WTC11 (cell line): Measurements from ENCODE around the gene DPP7. TPM values are rescaled to one million over a fixed set of nuclear protein-coding genes. Genes with fewer than 3 reads are reported as not detected.

Experiments
- ATAC-seq: fragments of 200-7000 bp; cut with Tn5 transposase; 2 replicates; pipeline ENCODE4 v1.10.0; 2021; ENCODE audit warnings: mild to moderate bottlenecking, moderate library complexity
- CTCF ChIA-PET: fragments of 300-600 bp; sonication (Branson Sonifier 250); formaldehyde crosslinking; loops from one replicate; lab custom pipeline; 2021; ENCODE audit warnings: antibody characterized with exemption; lab: Charles Lee
- POLR2A ChIA-PET: fragments of 350-600 bp; sonication (Branson Sonifier 250); formaldehyde crosslinking; loops from one replicate; lab custom pipeline; 2021; ENCODE audit warnings: antibody characterized with exemption; lab: Charles Lee
- DNase-seq: peaks from one replicate; pipeline ENCODE4 v3.0.0; 2021; ENCODE audit warnings: low spot score
- H3K27ac Mint-ChIP-seq: 2 replicates; pipeline ENCODE4 v1.8.0; 2021; ENCODE audit warnings: mixed read lengths
- H3K27me3 Mint-ChIP-seq: 2 replicates; pipeline ENCODE4 v1.8.0; 2021; ENCODE audit warnings: low read depth, mild to moderate bottlenecking, moderate library complexity, mixed read lengths
- H3K36me3 Mint-ChIP-seq: 2 replicates; pipeline ENCODE4 v1.8.0; 2021; ENCODE audit warnings: mixed read lengths
- H3K4me1 Mint-ChIP-seq: 2 replicates; pipeline ENCODE4 v1.8.0; 2022; ENCODE audit warnings: mixed read lengths
- H3K4me3 Mint-ChIP-seq: 2 replicates; pipeline ENCODE4 v1.8.0; 2021; ENCODE audit warnings: mild to moderate bottlenecking, moderate library complexity, mixed read lengths
- H3K9me3 Mint-ChIP-seq: 2 replicates; pipeline ENCODE4 v1.8.0; 2021; ENCODE audit warnings: mixed read lengths
- ATF1 ChIP-seq: sonication (generic); formaldehyde crosslinking; IDR thresholded peaks from 2 replicates; pipeline ENCODE4 v1.8.1; 2023; ENCODE audit warnings: mild to moderate bottlenecking, moderate library complexity, missing genetic modification reagents
- CREB1 ChIP-seq: sonication (generic); formaldehyde crosslinking; IDR thresholded peaks from 2 replicates; pipeline ENCODE4 v1.8.0; 2023; ENCODE audit warnings: mild to moderate bottlenecking, missing genetic modification reagents
- IRF2 ChIP-seq: sonication (generic); formaldehyde crosslinking; IDR thresholded peaks from 2 replicates; pipeline ENCODE4 v1.8.0; 2022; ENCODE audit warnings: low read depth, missing genetic modification reagents, borderline replicate concordance
- JUN ChIP-seq: sonication (generic); formaldehyde crosslinking; IDR thresholded peaks from 2 replicates; pipeline ENCODE4 v1.8.0; 2023; ENCODE audit warnings: mild to moderate bottlenecking, missing genetic modification reagents
- MYBL2 ChIP-seq: sonication (generic); formaldehyde crosslinking; IDR thresholded peaks from 2 replicates; pipeline ENCODE4 v1.8.1; 2023; ENCODE audit warnings: mild to moderate bottlenecking, moderate library complexity, missing genetic modification reagents
- NFATC4 ChIP-seq: fragments of 250-450 bp; sonication (Bioruptor Pico); IDR thresholded peaks from 2 replicates; pipeline ENCODE4 v1.9.0; 2021; ENCODE audit warnings: mild to moderate bottlenecking
- NFYB ChIP-seq: sonication (generic); formaldehyde crosslinking; conservative IDR thresholded peaks from 2 replicates; pipeline ENCODE4 v1.8.0; 2022; ENCODE audit warnings: low read depth, missing genetic modification reagents
- NR3C1 ChIP-seq: sonication (generic); formaldehyde crosslinking; conservative IDR thresholded peaks from 2 replicates; pipeline ENCODE4 v1.8.1; 2023; ENCODE audit warnings: low read depth, mild to moderate bottlenecking, missing genetic modification reagents
- TEAD4 ChIP-seq: sonication (generic); formaldehyde crosslinking; IDR thresholded peaks from 2 replicates; pipeline ENCODE4 v1.8.0; 2022; ENCODE audit warnings: mild to moderate bottlenecking, missing genetic modification reagents
- ZBTB21 ChIP-seq: sonication (generic); formaldehyde crosslinking; IDR thresholded peaks from 2 replicates; pipeline ENCODE4 v1.8.1; 2023; ENCODE audit warnings: mild to moderate bottlenecking, missing genetic modification reagents, borderline replicate concordance
- ZNF138 ChIP-seq: sonication (generic); formaldehyde crosslinking; conservative IDR thresholded peaks from 2 replicates; pipeline ENCODE4 v1.8.1; 2022; ENCODE audit warnings: mild to moderate bottlenecking, moderate library complexity, missing genetic modification reagents
- ZNF232 ChIP-seq: sonication (generic); formaldehyde crosslinking; IDR thresholded peaks from 2 replicates; pipeline ENCODE4 v1.8.0; 2022; ENCODE audit warnings: mild to moderate bottlenecking, missing genetic modification reagents
- total RNA-seq: library from RNA; stranded (reverse); gene quantifications from 3 replicates; pipeline ENCODE4 v1.2.3, GENCODE V29; 2021
- TF ChIP-seq, protein P1 (sequence below): sonication (generic); formaldehyde crosslinking; IDR thresholded peaks from 2 replicates; pipeline ENCODE4 v1.8.0; 2023; ENCODE audit warnings: missing genetic modification reagents
- TF ChIP-seq, protein P2 (sequence below): sonication (generic); formaldehyde crosslinking; IDR thresholded peaks from 2 replicates; pipeline ENCODE4 v1.8.1; 2022; ENCODE audit warnings: low read depth, missing genetic modification reagents, borderline replicate concordance
- TF ChIP-seq, protein P3 (sequence below): fragments of 200-600 bp; IDR thresholded peaks from 2 replicates; pipeline ENCODE4 v1.8.0; 2022; ENCODE audit warnings: antibody characterized with exemption
- TF ChIP-seq, protein P4 (sequence below): fragments of 250-450 bp; sonication (Bioruptor Pico); IDR thresholded peaks from 2 replicates; pipeline ENCODE4 v1.9.0; 2021; ENCODE audit warnings: moderate library complexity, mild to moderate bottlenecking, inconsistent platforms, borderline replicate concordance
- TF ChIP-seq, protein P5 (sequence below): sonication (generic); formaldehyde crosslinking; conservative IDR thresholded peaks from 2 replicates; pipeline ENCODE4 v1.8.1; 2022; ENCODE audit warnings: mild to moderate bottlenecking, missing genetic modification reagents
- TF ChIP-seq, protein P6 (sequence below): fragments of 250-450 bp; sonication (Bioruptor Pico); IDR thresholded peaks from 2 replicates; pipeline ENCODE4 v2.1.2; 2022; ENCODE audit warnings: mild to moderate bottlenecking, moderate library complexity
- TF ChIP-seq, protein P7 (sequence below): sonication (generic); formaldehyde crosslinking; IDR thresholded peaks from 2 replicates; pipeline ENCODE4 v1.8.0; 2022; ENCODE audit warnings: missing genetic modification reagents
- TF ChIP-seq, protein P8 (sequence below): sonication (generic); formaldehyde crosslinking; IDR thresholded peaks from 2 replicates; pipeline ENCODE4 v1.8.0; 2022; ENCODE audit warnings: mild to moderate bottlenecking, missing genetic modification reagents

The DPP7 gene
- total RNA-seq, 1 experiment from 2014 or later = 38.9 TPM

DNA sequence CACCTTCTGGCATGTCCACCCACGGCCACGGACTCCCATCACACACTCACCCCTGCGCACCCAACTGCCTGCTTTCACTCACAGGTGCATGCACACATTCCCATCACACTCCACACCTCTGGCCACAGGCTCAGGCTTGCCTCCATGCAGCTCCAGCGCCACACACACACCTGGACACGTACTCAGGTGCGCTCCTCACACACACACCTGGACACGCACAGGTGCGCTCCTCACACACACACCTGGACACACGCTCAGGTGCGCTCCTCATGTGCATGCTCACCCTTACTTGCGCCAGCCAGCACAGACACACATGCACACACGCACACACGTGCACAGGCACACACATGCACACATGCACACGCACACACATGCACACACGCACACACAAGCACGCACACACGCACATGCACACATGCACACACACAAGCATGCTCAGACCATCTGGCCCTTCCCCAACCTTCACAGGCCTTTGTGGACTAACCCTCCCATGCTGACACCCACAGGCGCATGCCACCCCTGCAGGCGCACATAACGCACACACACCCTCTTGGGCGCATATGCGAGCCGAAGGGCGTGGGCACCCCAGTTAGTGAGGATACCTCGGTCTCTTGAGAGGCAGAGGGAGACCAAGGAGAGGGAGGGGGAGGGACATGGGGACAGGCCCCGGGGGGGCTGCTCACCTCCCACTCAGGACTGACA lies 32.7 kb upstream of the DPP7 start:
- H3K4me3 Mint-ChIP-seq = no peak overlapping the region
- DNase-seq (no peak), ATAC-seq (no peak)
- POLR2A ChIA-PET = no interaction called here
- TF ChIP-seq ZNF138 (CRISPR knock-in tag) = no peak
- no peak for TF ChIP-seq TEAD4
- TF ChIP-seq, protein P1, sequence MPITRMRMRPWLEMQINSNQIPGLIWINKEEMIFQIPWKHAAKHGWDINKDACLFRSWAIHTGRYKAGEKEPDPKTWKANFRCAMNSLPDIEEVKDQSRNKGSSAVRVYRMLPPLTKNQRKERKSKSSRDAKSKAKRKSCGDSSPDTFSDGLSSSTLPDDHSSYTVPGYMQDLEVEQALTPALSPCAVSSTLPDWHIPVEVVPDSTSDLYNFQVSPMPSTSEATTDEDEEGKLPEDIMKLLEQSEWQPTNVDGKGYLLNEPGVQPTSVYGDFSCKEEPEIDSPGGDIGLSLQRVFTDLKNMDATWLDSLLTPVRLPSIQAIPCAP (CRISPR knock-in tag) = no peak
- TF ChIP-seq, protein P2, sequence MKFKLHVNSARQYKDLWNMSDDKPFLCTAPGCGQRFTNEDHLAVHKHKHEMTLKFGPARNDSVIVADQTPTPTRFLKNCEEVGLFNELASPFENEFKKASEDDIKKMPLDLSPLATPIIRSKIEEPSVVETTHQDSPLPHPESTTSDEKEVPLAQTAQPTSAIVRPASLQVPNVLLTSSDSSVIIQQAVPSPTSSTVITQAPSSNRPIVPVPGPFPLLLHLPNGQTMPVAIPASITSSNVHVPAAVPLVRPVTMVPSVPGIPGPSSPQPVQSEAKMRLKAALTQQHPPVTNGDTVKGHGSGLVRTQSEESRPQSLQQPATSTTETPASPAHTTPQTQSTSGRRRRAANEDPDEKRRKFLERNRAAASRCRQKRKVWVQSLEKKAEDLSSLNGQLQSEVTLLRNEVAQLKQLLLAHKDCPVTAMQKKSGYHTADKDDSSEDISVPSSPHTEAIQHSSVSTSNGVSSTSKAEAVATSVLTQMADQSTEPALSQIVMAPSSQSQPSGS (CRISPR knock-in tag) = no peak
- TF ChIP-seq NFYB (CRISPR knock-in tag) = no peak
- TF ChIP-seq, protein P3, sequence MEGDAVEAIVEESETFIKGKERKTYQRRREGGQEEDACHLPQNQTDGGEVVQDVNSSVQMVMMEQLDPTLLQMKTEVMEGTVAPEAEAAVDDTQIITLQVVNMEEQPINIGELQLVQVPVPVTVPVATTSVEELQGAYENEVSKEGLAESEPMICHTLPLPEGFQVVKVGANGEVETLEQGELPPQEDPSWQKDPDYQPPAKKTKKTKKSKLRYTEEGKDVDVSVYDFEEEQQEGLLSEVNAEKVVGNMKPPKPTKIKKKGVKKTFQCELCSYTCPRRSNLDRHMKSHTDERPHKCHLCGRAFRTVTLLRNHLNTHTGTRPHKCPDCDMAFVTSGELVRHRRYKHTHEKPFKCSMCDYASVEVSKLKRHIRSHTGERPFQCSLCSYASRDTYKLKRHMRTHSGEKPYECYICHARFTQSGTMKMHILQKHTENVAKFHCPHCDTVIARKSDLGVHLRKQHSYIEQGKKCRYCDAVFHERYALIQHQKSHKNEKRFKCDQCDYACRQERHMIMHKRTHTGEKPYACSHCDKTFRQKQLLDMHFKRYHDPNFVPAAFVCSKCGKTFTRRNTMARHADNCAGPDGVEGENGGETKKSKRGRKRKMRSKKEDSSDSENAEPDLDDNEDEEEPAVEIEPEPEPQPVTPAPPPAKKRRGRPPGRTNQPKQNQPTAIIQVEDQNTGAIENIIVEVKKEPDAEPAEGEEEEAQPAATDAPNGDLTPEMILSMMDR = no peak
- TF ChIP-seq, protein P4, sequence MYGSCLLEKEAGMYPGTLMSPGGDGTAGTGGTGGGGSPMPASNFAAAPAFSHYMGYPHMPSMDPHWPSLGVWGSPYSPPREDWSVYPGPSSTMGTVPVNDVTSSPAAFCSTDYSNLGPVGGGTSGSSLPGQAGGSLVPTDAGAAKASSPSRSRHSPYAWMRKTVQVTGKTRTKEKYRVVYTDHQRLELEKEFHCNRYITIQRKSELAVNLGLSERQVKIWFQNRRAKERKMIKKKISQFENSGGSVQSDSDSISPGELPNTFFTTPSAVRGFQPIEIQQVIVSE (CRISPR knock-in tag) = no peak
- no peak for TF ChIP-seq NR3C1 (CRISPR knock-in tag)
- no peak for TF ChIP-seq ATF1 (CRISPR knock-in tag)
- no peak for TF ChIP-seq IRF2 (CRISPR knock-in tag)
- TF ChIP-seq, protein P5, sequence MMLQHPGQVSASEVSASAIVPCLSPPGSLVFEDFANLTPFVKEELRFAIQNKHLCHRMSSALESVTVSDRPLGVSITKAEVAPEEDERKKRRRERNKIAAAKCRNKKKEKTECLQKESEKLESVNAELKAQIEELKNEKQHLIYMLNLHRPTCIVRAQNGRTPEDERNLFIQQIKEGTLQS (CRISPR knock-in tag) = no peak
- TF ChIP-seq NFATC4 (CRISPR knock-in tag) = no peak
- TF ChIP-seq, protein P6, sequence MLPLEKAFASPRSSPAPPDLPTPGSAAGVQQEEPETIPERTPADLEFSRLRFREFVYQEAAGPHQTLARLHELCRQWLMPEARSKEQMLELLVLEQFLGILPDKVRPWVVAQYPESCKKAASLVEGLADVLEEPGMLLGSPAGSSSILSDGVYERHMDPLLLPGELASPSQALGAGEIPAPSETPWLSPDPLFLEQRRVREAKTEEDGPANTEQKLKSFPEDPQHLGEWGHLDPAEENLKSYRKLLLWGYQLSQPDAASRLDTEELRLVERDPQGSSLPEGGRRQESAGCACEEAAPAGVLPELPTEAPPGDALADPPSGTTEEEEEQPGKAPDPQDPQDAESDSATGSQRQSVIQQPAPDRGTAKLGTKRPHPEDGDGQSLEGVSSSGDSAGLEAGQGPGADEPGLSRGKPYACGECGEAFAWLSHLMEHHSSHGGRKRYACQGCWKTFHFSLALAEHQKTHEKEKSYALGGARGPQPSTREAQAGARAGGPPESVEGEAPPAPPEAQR (CRISPR knock-in tag) = no peak
- H3K36me3 Mint-ChIP-seq = no peaks in the 10 kb centered on the region
- CTCF ChIA-PET = interaction anchor here (0.9 to 1.8 kb wide), 3 partner anchors 20 to 79 kb away, joined by 3 to 8 read pairs (median 6); no protein-coding TSS in a partner anchor
- no peak overlapping the region for H3K27ac Mint-ChIP-seq
- H3K9me3 Mint-ChIP-seq = no peaks in the 10 kb centered on the region
- no peaks in the 10 kb centered on the region; the same call in 1 of the 2 replicates for H3K4me1 Mint-ChIP-seq
- peaks cover 15% of the 10 kb centered on the region for H3K27me3 Mint-ChIP-seq

DNA sequence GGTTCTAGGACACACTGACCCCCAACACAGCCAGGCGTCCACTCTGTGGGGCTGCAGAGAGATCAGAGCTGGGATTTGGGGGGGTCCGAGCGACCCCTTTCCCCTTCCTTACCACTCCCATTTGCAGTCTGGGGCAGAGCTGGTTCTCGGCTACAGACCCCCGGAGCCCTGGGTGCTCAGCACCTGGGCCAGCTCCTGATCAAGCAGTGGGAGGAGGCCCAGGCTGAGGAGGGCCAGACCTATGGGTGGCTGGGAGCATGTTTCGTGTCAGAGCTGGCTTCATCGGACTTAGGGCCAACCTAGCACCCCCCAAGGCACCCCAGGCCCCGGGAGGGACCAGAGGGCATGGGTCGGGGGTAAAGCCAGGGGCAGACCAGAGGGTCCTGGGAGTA lies 32.0 kb upstream of the DPP7 start:
- ATAC-seq = no peak
- no peaks in the 10 kb centered on the region for H3K9me3 Mint-ChIP-seq
- no peaks in the 10 kb centered on the region for H3K36me3 Mint-ChIP-seq
- DNase-seq = peak; percentile 11
- H3K4me3 Mint-ChIP-seq = no peak overlapping the region
- ChIA-PET CTCF (interaction anchor here (1.5 to 1.8 kb wide), 3 partner anchors 29 to 117 kb away, joined by 3 to 8 read pairs (median 6); no protein-coding TSS in a partner anchor), POLR2A (no interaction called here)
- peaks cover 22% of the 10 kb centered on the region for H3K27me3 Mint-ChIP-seq
- no peak overlapping the region for H3K27ac Mint-ChIP-seq
- no peaks in the 10 kb centered on the region; the same call in 1 of the 2 replicates for H3K4me1 Mint-ChIP-seq
- no peak for TF ChIP-seq CREB1 (CRISPR knock-in tag)
- no peak for TF ChIP-seq MYBL2
- no peak for TF ChIP-seq ZNF232 (CRISPR knock-in tag)
- no peak for TF ChIP-seq JUN (CRISPR knock-in tag)
- TF ChIP-seq, protein P7, sequence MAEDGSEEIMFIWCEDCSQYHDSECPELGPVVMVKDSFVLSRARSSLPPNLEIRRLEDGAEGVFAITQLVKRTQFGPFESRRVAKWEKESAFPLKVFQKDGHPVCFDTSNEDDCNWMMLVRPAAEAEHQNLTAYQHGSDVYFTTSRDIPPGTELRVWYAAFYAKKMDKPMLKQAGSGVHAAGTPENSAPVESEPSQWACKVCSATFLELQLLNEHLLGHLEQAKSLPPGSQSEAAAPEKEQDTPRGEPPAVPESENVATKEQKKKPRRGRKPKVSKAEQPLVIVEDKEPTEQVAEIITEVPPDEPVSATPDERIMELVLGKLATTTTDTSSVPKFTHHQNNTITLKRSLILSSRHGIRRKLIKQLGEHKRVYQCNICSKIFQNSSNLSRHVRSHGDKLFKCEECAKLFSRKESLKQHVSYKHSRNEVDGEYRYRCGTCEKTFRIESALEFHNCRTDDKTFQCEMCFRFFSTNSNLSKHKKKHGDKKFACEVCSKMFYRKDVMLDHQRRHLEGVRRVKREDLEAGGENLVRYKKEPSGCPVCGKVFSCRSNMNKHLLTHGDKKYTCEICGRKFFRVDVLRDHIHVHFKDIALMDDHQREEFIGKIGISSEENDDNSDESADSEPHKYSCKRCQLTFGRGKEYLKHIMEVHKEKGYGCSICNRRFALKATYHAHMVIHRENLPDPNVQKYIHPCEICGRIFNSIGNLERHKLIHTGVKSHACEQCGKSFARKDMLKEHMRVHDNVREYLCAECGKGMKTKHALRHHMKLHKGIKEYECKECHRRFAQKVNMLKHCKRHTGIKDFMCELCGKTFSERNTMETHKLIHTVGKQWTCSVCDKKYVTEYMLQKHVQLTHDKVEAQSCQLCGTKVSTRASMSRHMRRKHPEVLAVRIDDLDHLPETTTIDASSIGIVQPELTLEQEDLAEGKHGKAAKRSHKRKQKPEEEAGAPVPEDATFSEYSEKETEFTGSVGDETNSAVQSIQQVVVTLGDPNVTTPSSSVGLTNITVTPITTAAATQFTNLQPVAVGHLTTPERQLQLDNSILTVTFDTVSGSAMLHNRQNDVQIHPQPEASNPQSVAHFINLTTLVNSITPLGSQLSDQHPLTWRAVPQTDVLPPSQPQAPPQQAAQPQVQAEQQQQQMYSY = no peak
- no peak for TF ChIP-seq ZBTB21 (CRISPR knock-in tag)
- TF ChIP-seq, protein P8, sequence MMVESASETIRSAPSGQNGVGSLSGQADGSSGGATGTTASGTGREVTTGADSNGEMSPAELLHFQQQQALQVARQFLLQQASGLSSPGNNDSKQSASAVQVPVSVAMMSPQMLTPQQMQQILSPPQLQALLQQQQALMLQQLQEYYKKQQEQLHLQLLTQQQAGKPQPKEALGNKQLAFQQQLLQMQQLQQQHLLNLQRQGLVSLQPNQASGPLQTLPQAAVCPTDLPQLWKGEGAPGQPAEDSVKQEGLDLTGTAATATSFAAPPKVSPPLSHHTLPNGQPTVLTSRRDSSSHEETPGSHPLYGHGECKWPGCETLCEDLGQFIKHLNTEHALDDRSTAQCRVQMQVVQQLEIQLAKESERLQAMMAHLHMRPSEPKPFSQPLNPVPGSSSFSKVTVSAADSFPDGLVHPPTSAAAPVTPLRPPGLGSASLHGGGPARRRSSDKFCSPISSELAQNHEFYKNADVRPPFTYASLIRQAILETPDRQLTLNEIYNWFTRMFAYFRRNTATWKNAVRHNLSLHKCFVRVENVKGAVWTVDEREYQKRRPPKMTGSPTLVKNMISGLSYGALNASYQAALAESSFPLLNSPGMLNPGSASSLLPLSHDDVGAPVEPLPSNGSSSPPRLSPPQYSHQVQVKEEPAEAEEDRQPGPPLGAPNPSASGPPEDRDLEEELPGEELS (CRISPR knock-in tag) = no peak
- no peak for TF ChIP-seq ZNF138 (CRISPR knock-in tag)
